ENCODE measurements around the gene GNAL. TPM values are rescaled to one million over a fixed set of nuclear protein-coding genes. Genes with fewer than 3 reads are reported as not detected.
A peak's percentile ranks its signal among the peaks of the same experiment; 100 is the strongest.

GNAL gene
- total and polyA plus RNA-seq, 2 experiments from 2014 or later, result 7.5 to 21.6 TPM

DNA sequence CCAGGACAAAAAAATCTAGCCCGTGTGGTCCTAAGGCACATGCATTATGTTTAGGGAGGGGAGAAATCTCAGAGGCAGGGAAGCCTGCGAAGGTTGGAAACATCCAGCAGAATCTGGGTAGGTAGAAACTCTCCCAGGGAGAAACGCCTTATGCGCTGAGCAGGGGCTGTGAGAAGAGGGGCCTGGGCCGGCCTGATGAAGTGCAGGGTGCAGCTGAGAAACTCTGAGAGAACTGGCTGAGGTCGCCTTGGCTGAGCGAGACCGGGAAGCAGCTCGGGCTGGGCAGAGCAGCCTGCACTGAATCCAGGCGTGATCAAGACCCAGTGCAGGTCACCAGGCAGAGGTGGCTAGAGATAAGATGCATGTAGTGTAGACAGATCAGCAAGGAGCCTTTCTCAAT is 177.3 kb downstream of the GNAL start:
- Mint-ChIP-seq H3K27ac (no peak overlapping the region), H3K9me3 (no peaks in the 10 kb centered on the region), H3K27me3 (ENCODE audit: insufficient read depth, low read depth, poor library complexity) (peaks cover 3% of the 10 kb centered on the region), H3K4me3 (no peak overlapping the region), H3K36me3 (ENCODE audit: low read depth) (peaks cover 13% of the 10 kb centered on the region), H3K4me1 (peaks cover 7% of the 10 kb centered on the region; the same call in 2 of the 3 replicates)
- Histone ChIP-seq H4K20me1 (replicated peaks; ENCODE audit: insufficient read depth) (no peaks in the 10 kb centered on the region), H3K4me3 (no peak overlapping the region), H3K9me2 (ENCODE audit: insufficient read depth) (no peaks in the 10 kb centered on the region), H3K27ac (ENCODE audit: low read depth) (no peak overlapping the region), H2AFZ (no peak overlapping the region), H3K4me1 (ENCODE audit: insufficient read depth) (peaks cover 9% of the 10 kb centered on the region), H3K36me3 (ENCODE audit: insufficient read depth) (no peaks in the 10 kb centered on the region; the same call in 1 of the 2 replicates), H3K4me2 (no peak overlapping the region), H3K27me3 (ENCODE audit: insufficient read depth) (no peaks in the 10 kb centered on the region), H3F3A (replicated peaks; ENCODE audit: low read depth) (no peaks in the 10 kb centered on the region), H3K79me2 (replicated peaks; ENCODE audit: insufficient read depth) (no peaks in the 10 kb centered on the region)
- DNase-seq (ENCODE audit: low spot score) (no peak), ATAC-seq (no peak)
- TF ChIP-seq, protein P1, sequence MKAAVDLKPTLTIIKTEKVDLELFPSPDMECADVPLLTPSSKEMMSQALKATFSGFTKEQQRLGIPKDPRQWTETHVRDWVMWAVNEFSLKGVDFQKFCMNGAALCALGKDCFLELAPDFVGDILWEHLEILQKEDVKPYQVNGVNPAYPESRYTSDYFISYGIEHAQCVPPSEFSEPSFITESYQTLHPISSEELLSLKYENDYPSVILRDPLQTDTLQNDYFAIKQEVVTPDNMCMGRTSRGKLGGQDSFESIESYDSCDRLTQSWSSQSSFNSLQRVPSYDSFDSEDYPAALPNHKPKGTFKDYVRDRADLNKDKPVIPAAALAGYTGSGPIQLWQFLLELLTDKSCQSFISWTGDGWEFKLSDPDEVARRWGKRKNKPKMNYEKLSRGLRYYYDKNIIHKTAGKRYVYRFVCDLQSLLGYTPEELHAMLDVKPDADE (IDR thresholded peaks at IDR 0.05), result no peak
- TF ChIP-seq JUNB (IDR thresholded peaks at IDR 0.05; ENCODE audit: unreplicated experiment) (no peak), STAT1 (IDR thresholded peaks at IDR 0.05; ENCODE audit: unreplicated experiment) (no peak), CREB1 (CRISPR knock-in tag; IDR thresholded peaks at IDR 0.05; ENCODE audit: low read depth) (no peak), EZH2phosphoT487 (IDR thresholded peaks at IDR 0.05; ENCODE audit: unreplicated experiment) (no peak)

- Histone ChIP-seq H2AFZ (no peak overlapping the region), H3F3A (replicated peaks; ENCODE audit: low read depth) (no peaks in the 10 kb centered on the region), H4K20me1 (replicated peaks; ENCODE audit: insufficient read depth) (no peaks in the 10 kb centered on the region), H3K79me2 (replicated peaks; ENCODE audit: insufficient read depth) (no peaks in the 10 kb centered on the region), H3K36me3 (ENCODE audit: insufficient read depth) (no peaks in the 10 kb centered on the region; the same call in 1 of the 2 replicates), H3K9me2 (ENCODE audit: insufficient read depth) (no peaks in the 10 kb centered on the region), H3K27me3 (ENCODE audit: insufficient read depth) (no peaks in the 10 kb centered on the region), H3K4me3 (no peak overlapping the region), H3K27ac (ENCODE audit: low read depth) (no peak overlapping the region), H3K4me2 (no peak overlapping the region), H3K4me1 (ENCODE audit: insufficient read depth) (peaks cover 9% of the 10 kb centered on the region)
- no peak for TF ChIP-seq NANOG (IDR thresholded peaks at IDR 0.05; ENCODE audit: borderline replicate concordance)
- no peak for TF ChIP-seq EZH2 (IDR thresholded peaks at IDR 0.05; ENCODE audit: low read depth, unreplicated experiment)
- TF ChIP-seq STAT1 (IDR thresholded peaks at IDR 0.05; ENCODE audit: unreplicated experiment), result no peak
- no peak for TF ChIP-seq ZNF331 (CRISPR knock-in tag; IDR thresholded peaks at IDR 0.05; ENCODE audit: low read depth)
- no peak for TF ChIP-seq ZNF114 (CRISPR knock-in tag; IDR thresholded peaks at IDR 0.05)
- TF ChIP-seq, protein P1 (IDR thresholded peaks at IDR 0.05), result no peak
- no peak for TF ChIP-seq CREB1 (CRISPR knock-in tag; IDR thresholded peaks at IDR 0.05; ENCODE audit: low read depth)
- no peak for TF ChIP-seq CTCF (conservative IDR thresholded peaks at IDR 0.05; ENCODE audit: low read depth in 2 of 2)
- no peaks in the 10 kb centered on the region for H3K9me3 Mint-ChIP-seq
- H3K27me3 Mint-ChIP-seq (ENCODE audit: insufficient read depth, low read depth, poor library complexity), result peaks cover 3% of the 10 kb centered on the region
- no peak overlapping the region for H3K4me3 Mint-ChIP-seq
- peaks cover 7% of the 10 kb centered on the region; the same call in 2 of the 3 replicates for H3K4me1 Mint-ChIP-seq
- H3K36me3 Mint-ChIP-seq (ENCODE audit: low read depth), result peaks cover 13% of the 10 kb centered on the region
- H3K27ac Mint-ChIP-seq, result peak overlapping the region; percentile 62; the same call in 1 of the 2 replicates
- no peak for DNase-seq (ENCODE audit: low spot score)
- ATAC-seq, result no peak
Observed at GRCh38 chr18:11866764-11867163, 177.7 kb downstream of the GNAL start.

Measured in GM23338 (cell line).